Esophagus squamous epithelium (tissue), 4 donors: ENCODE results near the gene ANKRD1.

Experiments
- CTCF ChIP-seq, 6 experiments: fragments of 450-650 bp in 4 of 6; fragments of 200-600 bp in 2 of 6; sonication (generic) in 2 of 6; IDR thresholded peaks; one replicate each; pipeline ENCODE4 v1.5.1; 2016 to 2019; ENCODE audit warnings: antibody characterized with exemption in 6 of 6, mild to moderate bottlenecking in 4 of 6, moderate library complexity in 4 of 6
- POLR2A ChIP-seq, 4 donors: fragments of 450-650 bp; IDR thresholded peaks; one replicate each; pipeline ENCODE4 v1.6.1; 2017; ENCODE audit warnings: antibody characterized with exemption in 4 of 4, mild to moderate bottlenecking in 4 of 4, moderate library complexity in 3 of 4

- no peak for TF ChIP-seq CTCF (IDR thresholded peaks at IDR 0.05)
- no peak for TF ChIP-seq POLR2A (IDR thresholded peaks at IDR 0.05)
These were observed 18.2 kb upstream of the ANKRD1 start for GRCh38 chr10:90939116-90939515.
